ENCODE results near the gene MIR17HG.

MIR17HG gene

GRCh38 chr13:91359111-91359510 lies 11.6 kb downstream of the MIR17HG start:
- no peak for TF ChIP-seq CTCF (IDR thresholded peaks at IDR 0.05; ENCODE audit: low read length)
- no peak for TF ChIP-seq EZH2 (optimal IDR thresholded peaks at IDR 0.05; ENCODE audit: low read depth, low read length)
- no peak for TF ChIP-seq EZH2phosphoT487 (IDR thresholded peaks at IDR 0.05; ENCODE audit: low read length)
- Histone ChIP-seq H3K9me2 (replicated peaks; ENCODE audit: insufficient read depth, low read length) (no peaks in the 10 kb centered on the region), H3K9ac (ENCODE audit: low read length) (no peak overlapping the region), H3K27me3 (replicated peaks; ENCODE audit: insufficient read depth, low read length) (no peaks in the 10 kb centered on the region), H3K4me1 (ENCODE audit: low read length) (no peaks in the 10 kb centered on the region), H2AFZ (ENCODE audit: low read length) (no peak overlapping the region), H3K9me3 (replicated peaks; ENCODE audit: insufficient read depth, low read length) (no peaks in the 10 kb centered on the region), H3K27ac (ENCODE audit: low read length) (no peak overlapping the region), H3F3A (ENCODE audit: insufficient read depth, low read length) (peaks cover 11% of the 10 kb centered on the region), H3K79me2 (ENCODE audit: low read length) (no peaks in the 10 kb centered on the region), H3K4me3 (ENCODE audit: low read length) (no peak overlapping the region), H3K4me2 (ENCODE audit: low read depth, low read length) (no peak overlapping the region), H3K36me3 (replicated peaks; ENCODE audit: insufficient read depth, low read length) (no peaks in the 10 kb centered on the region; the same call in 1 of the 2 replicates), H4K20me1 (ENCODE audit: insufficient read depth, low read length) (no peaks in the 10 kb centered on the region)
- DNase-seq: no peak

- Histone ChIP-seq H4K20me1 (ENCODE audit: insufficient read depth, low read length) (no peaks in the 10 kb centered on the region), H3K9ac (ENCODE audit: low read length) (no peak overlapping the region), H3K9me2 (replicated peaks; ENCODE audit: insufficient read depth, low read length) (no peaks in the 10 kb centered on the region), H3K79me2 (ENCODE audit: low read length) (no peaks in the 10 kb centered on the region), H3K36me3 (replicated peaks; ENCODE audit: insufficient read depth, low read length) (no peaks in the 10 kb centered on the region; the same call in 1 of the 2 replicates), H3K27ac (ENCODE audit: low read length) (no peak overlapping the region), H3K4me3 (ENCODE audit: low read length) (no peak overlapping the region), H3K9me3 (replicated peaks; ENCODE audit: insufficient read depth, low read length) (no peaks in the 10 kb centered on the region), H2AFZ (ENCODE audit: low read length) (no peak overlapping the region), H3K4me1 (ENCODE audit: low read length) (no peaks in the 10 kb centered on the region), H3K4me2 (ENCODE audit: low read depth, low read length) (no peak overlapping the region), H3K27me3 (replicated peaks; ENCODE audit: insufficient read depth, low read length) (no peaks in the 10 kb centered on the region), H3F3A (ENCODE audit: insufficient read depth, low read length) (peaks cover 11% of the 10 kb centered on the region)
- TF ChIP-seq EZH2phosphoT487 (IDR thresholded peaks at IDR 0.05; ENCODE audit: low read length): no peak
- DNase-seq: no peak
These were observed 12.1 kb downstream of the MIR17HG start for GRCh38 chr13:91359631-91360030.

- no peak overlapping the region for H3K4me3 ChIP-seq (ENCODE audit: low read length)
- H3K9me2 ChIP-seq (replicated peaks; ENCODE audit: insufficient read depth, low read length): no peaks in the 10 kb centered on the region
- no peak for TF ChIP-seq EZH2phosphoT487 (IDR thresholded peaks at IDR 0.05; ENCODE audit: low read length)
- no peak for TF ChIP-seq EZH2 (optimal IDR thresholded peaks at IDR 0.05; ENCODE audit: low read depth, low read length)
- TF ChIP-seq CTCF (IDR thresholded peaks at IDR 0.05; ENCODE audit: low read length): no peak
- no peak overlapping the region for H2AFZ ChIP-seq (ENCODE audit: low read length)
- no peaks in the 10 kb centered on the region for H3K9me3 ChIP-seq (replicated peaks; ENCODE audit: insufficient read depth, low read length)
- no peaks in the 10 kb centered on the region for H4K20me1 ChIP-seq (ENCODE audit: insufficient read depth, low read length)
- H3K9ac ChIP-seq (ENCODE audit: low read length): no peak overlapping the region
- H3K27me3 ChIP-seq (replicated peaks; ENCODE audit: insufficient read depth, low read length): no peaks in the 10 kb centered on the region
- H3K79me2 ChIP-seq (ENCODE audit: low read length): no peaks in the 10 kb centered on the region
- no peak overlapping the region for H3K27ac ChIP-seq (ENCODE audit: low read length)
- H3K4me2 ChIP-seq (ENCODE audit: low read depth, low read length): no peak overlapping the region
- no peaks in the 10 kb centered on the region; the same call in 1 of the 2 replicates for H3K36me3 ChIP-seq (replicated peaks; ENCODE audit: insufficient read depth, low read length)
- no peak for DNase-seq
- peaks cover 7% of the 10 kb centered on the region for H3F3A ChIP-seq (ENCODE audit: insufficient read depth, low read length)
- H3K4me1 ChIP-seq (ENCODE audit: low read length): no peaks in the 10 kb centered on the region
These were observed 12.8 kb downstream of the MIR17HG start for GRCh38 chr13:91360246-91360751.

GRCh38 chr13:91361755-91362271 lies 14.3 kb downstream of the MIR17HG start:
- no peak overlapping the region for H3K4me2 ChIP-seq (ENCODE audit: low read depth, low read length)
- H2AFZ ChIP-seq (ENCODE audit: low read length): no peak overlapping the region
- no peaks in the 10 kb centered on the region for H4K20me1 ChIP-seq (ENCODE audit: insufficient read depth, low read length)
- H3K9me3 ChIP-seq (replicated peaks; ENCODE audit: insufficient read depth, low read length): no peaks in the 10 kb centered on the region
- peaks cover 7% of the 10 kb centered on the region for H3F3A ChIP-seq (ENCODE audit: insufficient read depth, low read length)
- DNase-seq: no peak
- no peaks in the 10 kb centered on the region for H3K4me1 ChIP-seq (ENCODE audit: low read length)
- H3K79me2 ChIP-seq (ENCODE audit: low read length): no peaks in the 10 kb centered on the region
- H3K27me3 ChIP-seq (replicated peaks; ENCODE audit: insufficient read depth, low read length): no peaks in the 10 kb centered on the region
- H3K27ac ChIP-seq (ENCODE audit: low read length): no peak overlapping the region
- no peak overlapping the region for H3K9ac ChIP-seq (ENCODE audit: low read length)
- no peak overlapping the region for H3K4me3 ChIP-seq (ENCODE audit: low read length)
- H3K36me3 ChIP-seq (replicated peaks; ENCODE audit: insufficient read depth, low read length): no peaks in the 10 kb centered on the region
- H3K9me2 ChIP-seq (replicated peaks; ENCODE audit: insufficient read depth, low read length): no peaks in the 10 kb centered on the region
- TF ChIP-seq EZH2phosphoT487 (IDR thresholded peaks at IDR 0.05; ENCODE audit: low read length) (no peak), CTCF (IDR thresholded peaks at IDR 0.05; ENCODE audit: low read length) (no peak), EZH2 (optimal IDR thresholded peaks at IDR 0.05; ENCODE audit: low read depth, low read length) (no peak)
